Choroid plexus epithelial cell (primary cell): Measurements from ENCODE around the gene TYK2.

Experiments
- DNase-seq: peaks from one replicate; pipeline ENCODE4 v3.0.0-alpha.2; 2010; ENCODE audit warnings: low read depth
- H3K4me3 ChIP-seq: 2 replicates; pipeline ENCODE4 v1.5.1; 2011; ENCODE audit warnings: low read depth, mild to moderate bottlenecking, control low read depth, low read length, moderate library complexity
- CTCF ChIP-seq: conservative IDR thresholded peaks from 2 replicates; pipeline ENCODE4 v1.5.1; 2011; ENCODE audit warnings: low read depth, mild to moderate bottlenecking, control low read depth, inconsistent platforms, low read length, moderate library complexity

TYK2 gene

GRCh38 chr19:10332965-10333757 is 47.2 kb downstream of the TYK2 start, which contains the start of gene RAVER1:
RAVER1 (minus strand) TSS chr19:10333529; CDS start chr19:10333507, 22 bp downstream.
- TF ChIP-seq CTCF: no peak

GRCh38 chr19:10332158-10332964 is 48.0 kb downstream of the TYK2 start:
- no peak for DNase-seq
- TF ChIP-seq CTCF: peak; percentile 28
- peak overlapping the region; percentile 72 for H3K4me3 ChIP-seq

More at GRCh38 chr19:10332965-10333757, 47.2 kb downstream of the TYK2 start, which contains the start of gene RAVER1:
- peak within 1 kb of the TSS; percentile 72 for H3K4me3 ChIP-seq
- DNase-seq: peak; percentile 99

- DNase-seq: no peak
- TF ChIP-seq CTCF: no peak
- H3K4me3 ChIP-seq: no peak overlapping the region
Measured at GRCh38 chr19:10329555-10329954, 50.8 kb downstream of the TYK2 start.

- no peak for TF ChIP-seq CTCF
- DNase-seq: no peak
Measured at GRCh38 chr19:10328558-10329429, 51.6 kb downstream of the TYK2 start.

GRCh38 chr19:10327793-10328192 is 52.6 kb downstream of the TYK2 start:
- no peak for DNase-seq
- no peak for TF ChIP-seq CTCF
- no peak overlapping the region for H3K4me3 ChIP-seq

More at GRCh38 chr19:10328558-10329429, 51.6 kb downstream of the TYK2 start:
- no peak overlapping the region for H3K4me3 ChIP-seq

GRCh38 chr19:10325732-10326131 is 54.6 kb downstream of the TYK2 start:
- no peak overlapping the region for H3K4me3 ChIP-seq
- no peak for DNase-seq
- TF ChIP-seq CTCF: no peak
